ENCODE data around the gene ITGB1.

DNA sequence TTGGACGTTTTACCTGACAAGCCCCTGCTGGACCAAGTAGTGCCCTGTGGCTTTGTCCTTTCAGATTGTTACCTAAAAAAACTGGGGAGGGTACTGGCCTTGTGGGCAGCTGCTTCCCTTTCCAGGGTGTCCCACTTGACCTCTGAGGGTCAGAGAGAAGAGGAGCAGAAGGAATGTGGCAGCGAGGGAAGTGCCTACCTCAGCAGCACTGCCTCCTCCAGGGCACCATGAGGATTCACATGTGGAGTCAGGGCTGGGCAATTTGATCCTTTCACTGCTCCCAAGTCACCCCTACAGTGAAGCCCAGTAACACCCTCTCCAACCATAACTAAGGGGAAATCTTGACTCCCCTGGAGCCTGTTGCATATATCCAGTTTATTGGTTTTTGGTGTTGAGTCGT lies 64.6 kb downstream of the ITGB1 start:
- TF ChIP-seq EP300 (IDR thresholded peaks at IDR 0.05) (no peak), POLR2A (IDR thresholded peaks at IDR 0.05) (no peak)
- TF ChIP-seq, protein P1, sequence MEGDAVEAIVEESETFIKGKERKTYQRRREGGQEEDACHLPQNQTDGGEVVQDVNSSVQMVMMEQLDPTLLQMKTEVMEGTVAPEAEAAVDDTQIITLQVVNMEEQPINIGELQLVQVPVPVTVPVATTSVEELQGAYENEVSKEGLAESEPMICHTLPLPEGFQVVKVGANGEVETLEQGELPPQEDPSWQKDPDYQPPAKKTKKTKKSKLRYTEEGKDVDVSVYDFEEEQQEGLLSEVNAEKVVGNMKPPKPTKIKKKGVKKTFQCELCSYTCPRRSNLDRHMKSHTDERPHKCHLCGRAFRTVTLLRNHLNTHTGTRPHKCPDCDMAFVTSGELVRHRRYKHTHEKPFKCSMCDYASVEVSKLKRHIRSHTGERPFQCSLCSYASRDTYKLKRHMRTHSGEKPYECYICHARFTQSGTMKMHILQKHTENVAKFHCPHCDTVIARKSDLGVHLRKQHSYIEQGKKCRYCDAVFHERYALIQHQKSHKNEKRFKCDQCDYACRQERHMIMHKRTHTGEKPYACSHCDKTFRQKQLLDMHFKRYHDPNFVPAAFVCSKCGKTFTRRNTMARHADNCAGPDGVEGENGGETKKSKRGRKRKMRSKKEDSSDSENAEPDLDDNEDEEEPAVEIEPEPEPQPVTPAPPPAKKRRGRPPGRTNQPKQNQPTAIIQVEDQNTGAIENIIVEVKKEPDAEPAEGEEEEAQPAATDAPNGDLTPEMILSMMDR (IDR thresholded peaks at IDR 0.05), result no peak
